AG10803 (cell line): Measurements from ENCODE around the gene RIMBP2.

Experiments
- DNase-seq: peaks from one replicate; pipeline ENCODE4 v3.0.0; 2010; ENCODE audit warnings: low read depth
- H3K4me3 ChIP-seq: 2 replicates; pipeline ENCODE4 v1.5.1; 2011; ENCODE audit warnings: mild to moderate bottlenecking, low read length, control low read depth
- CTCF ChIP-seq: conservative IDR thresholded peaks from 2 replicates; pipeline ENCODE4 v1.5.1; 2011; ENCODE audit warnings: mild to moderate bottlenecking, low read length, control low read depth, inconsistent platforms

Gene RIMBP2

GRCh38 chr12:130737731-130738130, 21.6 kb upstream of the RIMBP2 start:
- DNase-seq, result no peak
- no peak for TF ChIP-seq CTCF
- no peak overlapping the region for H3K4me3 ChIP-seq

GRCh38 chr12:130729344-130729743, 13.2 kb upstream of the RIMBP2 start:
- H3K4me3 ChIP-seq, result no peak overlapping the region
- no peak for TF ChIP-seq CTCF
- no peak for DNase-seq

- H3K4me3 ChIP-seq, result no peak overlapping the region
- no peak for TF ChIP-seq CTCF
- no peak for DNase-seq
Observed at GRCh38 chr12:130728158-130729058, 12.3 kb upstream of the RIMBP2 start.

GRCh38 chr12:130719263-130719859, 3.3 kb upstream of the RIMBP2 start:
- TF ChIP-seq CTCF, result no peak
- DNase-seq, result no peak
- no peak overlapping the region for H3K4me3 ChIP-seq

- DNase-seq, result no peak
- TF ChIP-seq CTCF, result no peak
- H3K4me3 ChIP-seq, result no peak overlapping the region
Observed at GRCh38 chr12:130717752-130718151, 1.7 kb upstream of the RIMBP2 start.

- no peak overlapping the region for H3K4me3 ChIP-seq
Observed at GRCh38 chr12:130716969-130717366, 869 bp upstream of the RIMBP2 start.

More at GRCh38 chr12:130716969-130717366, 869 bp upstream of the RIMBP2 start:
- no peak for TF ChIP-seq CTCF
- DNase-seq, result no peak
